Thyroid gland (tissue), 4 donors: Measurements from ENCODE around the gene NFAM1.

Source experiments
- CTCF ChIP-seq, 6 experiments: fragments of 200-600 bp in 3 of 6; fragments of 450-650 bp in 3 of 6; sonication (generic) in 3 of 6; IDR thresholded peaks; one replicate each; pipeline ENCODE4 v1.5.1; 2016 to 2019; ENCODE audit warnings: antibody characterized with exemption in 6 of 6, mild to moderate bottlenecking in 2 of 6, inconsistent platforms in 1 of 6, moderate library complexity in 1 of 6
- POLR2A ChIP-seq, 2 donors: fragments of 450-650 bp; IDR thresholded peaks; one replicate each; pipeline ENCODE4 v1.6.1; 2017; ENCODE audit warnings: antibody characterized with exemption in 2 of 2, mild to moderate bottlenecking in 2 of 2, moderate library complexity in 1 of 2

GRCh38 chr22:42451499-42452145, 19.4 kb upstream of the NFAM1 start:
- TF ChIP-seq CTCF (IDR thresholded peaks at IDR 0.05) (no peak), POLR2A (IDR thresholded peaks at IDR 0.05) (no peak)
